HEK293T (cell line): ENCODE data around the gene CPA4.

ENCODE experiments used
- FOXA1 ChIP-seq: fragments of 450-650 bp; IDR thresholded peaks from 2 replicates; pipeline ENCODE4 v1.6.1; 2016; ENCODE audit warnings: mild to moderate bottlenecking
- FOXK2 ChIP-seq: fragments of 450-650 bp; IDR thresholded peaks from 2 replicates; pipeline ENCODE4 v1.6.1; 2016; ENCODE audit warnings: mild to moderate bottlenecking
- FOXM1 ChIP-seq: fragments of 450-650 bp; IDR thresholded peaks from 2 replicates; pipeline ENCODE4 v1.6.1; 2017; ENCODE audit warnings: mild to moderate bottlenecking, borderline replicate concordance

- TF ChIP-seq FOXA1 (no peak), FOXK2 (no peak), FOXM1 (no peak)
Measured at GRCh38 chr7:130273933-130274255, 19.1 kb upstream of the CPA4 start.
